NCI-H2227 treated with DMSO at 0.1 percent for 48 hours (cell line): ENCODE measurements around the gene KCNH1.

Experiments used
- DNase-seq: peaks from one replicate; lab custom pipeline; 2025; lab: John Stamatoyannopoulos, UW

The KCNH1 gene

GRCh38 chr1:210711825-210712612 is 421.9 kb downstream of the KCNH1 start:
- no peak for DNase-seq

DNA sequence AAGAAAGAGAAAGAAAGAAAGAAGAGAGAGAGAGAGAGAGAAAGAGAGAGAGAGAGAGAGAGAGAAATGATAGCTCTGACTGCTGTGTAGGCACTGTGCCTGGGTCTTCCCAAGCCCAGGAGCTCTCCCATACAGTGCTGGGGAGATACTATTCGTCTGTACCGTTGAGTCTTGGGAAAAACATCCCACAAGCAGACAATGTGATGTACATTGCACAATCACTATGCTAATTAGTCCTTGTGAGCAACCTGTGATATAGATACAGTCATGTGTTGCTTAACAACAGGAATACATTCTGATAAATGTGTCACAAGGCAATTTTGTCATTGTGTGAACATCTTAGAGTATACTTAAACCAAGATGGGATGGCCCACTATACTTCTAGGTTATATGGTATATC is 424.2 kb downstream of the KCNH1 start:
- no peak for DNase-seq

- peak; percentile 61 for DNase-seq
These were observed 426.4 kb downstream of the KCNH1 start for GRCh38 chr1:210707300-210708240.

GRCh38 chr1:210706246-210706645 is 427.7 kb downstream of the KCNH1 start:
- DNase-seq: no peak

GRCh38 chr1:210705086-210705485 is 428.9 kb downstream of the KCNH1 start:
- no peak for DNase-seq

GRCh38 chr1:210703593-210703992 is 430.4 kb downstream of the KCNH1 start:
- no peak for DNase-seq

DNA sequence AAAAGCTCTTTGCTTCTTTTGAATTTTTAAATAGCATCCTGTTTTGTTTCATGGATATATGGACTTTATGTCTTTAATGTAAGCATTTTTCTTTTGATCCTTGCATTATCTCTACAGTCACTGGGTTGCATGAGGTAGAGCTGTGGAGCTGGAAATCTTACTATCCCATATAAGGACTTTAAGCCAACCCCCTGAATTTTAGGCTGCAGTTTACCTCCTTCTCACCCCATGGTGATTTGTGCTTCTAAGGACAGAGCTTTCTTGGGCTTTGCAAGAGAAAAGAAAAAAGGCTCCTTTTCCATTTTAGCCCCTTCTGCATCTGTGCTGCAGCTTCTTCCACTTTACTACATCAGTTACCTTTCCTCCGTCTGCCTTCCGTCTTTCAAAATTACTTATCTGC is 431.4 kb downstream of the KCNH1 start:
- DNase-seq: no peak

GRCh38 chr1:210700511-210700910 is 433.4 kb downstream of the KCNH1 start:
- DNase-seq: no peak

DNA sequence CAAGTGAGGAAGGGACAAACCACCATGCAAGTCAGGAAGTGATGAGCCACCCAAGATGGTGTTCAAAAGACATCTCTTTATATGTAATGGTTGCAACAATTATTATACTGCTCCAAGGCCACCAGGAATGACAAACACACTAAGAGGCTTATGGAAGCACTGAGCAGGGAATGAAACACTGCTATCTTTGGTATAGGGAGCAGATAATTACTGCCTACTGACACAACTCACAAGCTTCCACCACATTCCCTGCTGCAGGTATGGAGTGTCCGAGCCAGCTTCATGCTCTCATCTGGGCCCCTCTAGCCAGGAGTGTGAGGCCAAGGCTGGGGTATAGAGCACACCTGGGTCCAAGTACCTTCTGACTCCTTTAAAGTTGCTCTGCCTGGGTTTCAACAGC is 433.9 kb downstream of the KCNH1 start:
- DNase-seq: no peak

GRCh38 chr1:210698661-210699060 is 435.3 kb downstream of the KCNH1 start:
- DNase-seq: peak; percentile 38

GRCh38 chr1:210697185-210697584 is 436.8 kb downstream of the KCNH1 start:
- DNase-seq: no peak

DNA sequence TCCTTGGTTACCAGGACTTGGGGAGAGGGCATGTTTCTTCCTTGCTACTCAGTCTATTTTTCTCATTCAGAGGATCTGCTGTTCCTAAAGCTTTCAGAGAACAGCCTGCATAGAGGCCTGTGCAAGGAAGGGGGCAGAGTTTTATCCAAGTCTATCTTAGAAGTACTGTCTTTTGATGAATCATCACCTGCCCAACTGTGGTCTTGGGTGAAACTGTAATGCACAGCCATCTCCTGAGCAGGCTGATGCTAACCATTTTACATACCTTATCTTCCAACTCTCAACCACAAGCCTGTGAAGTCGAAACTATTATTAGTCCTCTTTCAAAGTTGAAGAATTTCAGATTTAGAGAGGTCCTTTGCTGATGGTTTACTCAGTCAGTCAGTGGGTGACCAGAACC is 437.2 kb downstream of the KCNH1 start:
- no peak for DNase-seq

DNA sequence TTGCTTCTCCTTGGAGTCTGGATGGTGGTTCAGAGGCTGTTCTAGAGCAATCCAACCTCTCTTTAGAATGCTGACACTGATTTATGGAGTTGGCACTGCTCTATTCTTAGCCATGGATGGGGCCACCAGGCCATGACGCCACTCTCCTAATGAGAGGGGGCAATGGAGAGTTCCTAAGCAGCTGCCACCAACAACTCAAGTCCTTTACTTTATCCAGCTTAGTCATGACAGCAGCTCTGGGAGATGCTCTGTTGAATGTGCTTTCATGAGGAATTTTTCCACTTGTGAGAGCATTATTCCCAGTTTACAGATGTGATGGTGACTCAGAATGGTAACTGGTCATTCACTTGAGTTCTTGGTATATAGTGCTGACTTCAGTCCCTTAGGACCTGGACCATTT is 438.9 kb downstream of the KCNH1 start:
- DNase-seq: no peak

GRCh38 chr1:210692796-210693195 is 441.2 kb downstream of the KCNH1 start:
- DNase-seq: no peak

GRCh38 chr1:210691039-210691610 is 442.8 kb downstream of the KCNH1 start:
- DNase-seq: no peak

DNA sequence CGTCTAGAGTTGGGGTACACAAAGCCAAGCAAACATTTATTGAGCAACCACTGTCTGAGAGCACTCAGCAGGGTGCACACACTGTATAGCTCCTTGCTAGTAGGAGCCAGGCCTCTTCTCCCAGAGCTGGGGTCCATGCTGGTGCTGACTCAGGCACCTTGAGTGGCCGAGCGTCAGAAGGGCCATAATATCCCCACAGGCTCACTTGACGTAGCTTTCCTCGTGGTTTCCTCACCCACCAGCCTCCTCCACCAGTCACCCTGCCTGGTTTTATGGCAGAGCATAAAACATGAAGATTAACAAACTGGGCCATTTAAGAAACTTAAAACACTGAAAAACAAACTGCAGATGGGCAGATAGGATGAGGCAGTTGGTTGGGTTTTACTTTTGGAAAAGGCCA is 443.7 kb downstream of the KCNH1 start:
- DNase-seq: no peak

DNA sequence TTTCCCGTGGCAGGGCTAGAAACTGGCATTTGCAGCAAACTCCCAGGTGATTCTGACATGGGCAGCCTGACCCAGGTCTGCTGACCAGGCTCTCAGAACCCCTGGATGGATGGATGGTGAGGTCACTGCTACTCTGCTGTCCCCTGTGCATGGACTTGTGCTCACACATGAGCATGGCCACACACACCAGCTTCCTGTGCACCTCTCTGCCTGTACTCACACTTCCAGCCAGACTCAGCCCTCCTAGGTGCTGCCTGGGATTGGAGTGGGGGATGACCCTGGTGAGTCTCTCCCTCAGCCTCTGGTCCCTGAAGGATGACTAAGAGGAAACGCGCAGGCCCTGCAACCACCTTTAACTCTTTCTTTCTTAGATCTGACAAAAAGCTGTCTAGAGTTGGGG is 444.1 kb downstream of the KCNH1 start:
- DNase-seq: no peak

GRCh38 chr1:210688512-210689234 is 445.3 kb downstream of the KCNH1 start:
- no peak for DNase-seq

DNA sequence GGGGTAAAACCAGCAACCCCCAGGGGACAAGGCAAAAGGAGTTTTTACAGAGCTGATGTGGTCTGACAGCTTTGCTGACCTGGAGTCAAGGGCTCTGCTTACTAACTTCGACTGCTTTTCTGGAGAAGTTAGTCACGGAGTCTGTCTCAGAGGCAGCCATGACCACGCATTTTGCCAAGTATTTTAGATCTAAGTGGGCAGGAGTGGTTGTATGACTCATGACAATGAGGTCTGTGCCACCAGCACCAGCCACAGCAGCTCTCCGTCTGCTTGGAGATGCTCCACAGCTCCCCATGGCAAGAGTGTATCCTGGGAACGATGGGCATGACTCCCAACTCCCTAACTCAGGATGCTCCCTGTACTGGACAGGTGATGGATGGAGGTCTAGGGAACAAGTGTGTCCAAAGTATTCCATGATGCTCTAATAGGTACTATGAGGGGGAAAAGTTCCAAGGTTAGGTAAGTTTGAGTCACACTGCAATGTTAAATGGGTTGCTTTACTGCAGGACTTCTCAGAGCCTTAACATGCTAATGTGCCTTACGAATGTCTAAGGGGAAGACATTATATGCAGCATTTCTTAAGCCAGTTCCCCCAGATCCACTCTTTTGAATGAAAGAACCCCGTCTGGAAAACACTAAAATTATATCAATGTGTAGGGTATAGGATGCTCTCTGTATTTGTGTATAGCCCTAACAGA is 446.2 kb downstream of the KCNH1 start:
- DNase-seq: no peak

GRCh38 chr1:210686841-210687240 is 447.1 kb downstream of the KCNH1 start:
- no peak for DNase-seq

DNA sequence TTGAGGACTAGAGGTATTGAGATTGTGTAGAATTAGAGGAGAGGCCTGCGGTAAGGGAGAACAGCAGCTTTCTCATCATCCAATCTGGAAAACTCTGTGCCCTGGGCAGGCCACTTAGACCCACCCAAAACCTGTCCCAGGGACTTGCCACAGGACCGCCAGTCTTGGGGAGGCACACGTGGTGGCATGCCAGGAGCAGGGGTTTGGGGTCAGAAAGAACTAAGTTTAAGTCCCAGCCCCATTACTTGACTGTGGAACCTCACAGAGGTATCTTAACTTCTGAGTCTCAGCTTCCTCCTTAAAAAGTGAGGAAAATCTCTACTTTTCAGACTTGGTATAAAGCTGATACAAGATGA is 448.7 kb downstream of the KCNH1 start:
- no peak for DNase-seq
